ENCODE results near the gene ANKRD63. TPM values are rescaled to one million over a fixed set of nuclear protein-coding genes. Genes with fewer than 3 reads are reported as not detected.

The ANKRD63 gene
- total RNA-seq, 4 donors from 2014 or later = not detected

DNA sequence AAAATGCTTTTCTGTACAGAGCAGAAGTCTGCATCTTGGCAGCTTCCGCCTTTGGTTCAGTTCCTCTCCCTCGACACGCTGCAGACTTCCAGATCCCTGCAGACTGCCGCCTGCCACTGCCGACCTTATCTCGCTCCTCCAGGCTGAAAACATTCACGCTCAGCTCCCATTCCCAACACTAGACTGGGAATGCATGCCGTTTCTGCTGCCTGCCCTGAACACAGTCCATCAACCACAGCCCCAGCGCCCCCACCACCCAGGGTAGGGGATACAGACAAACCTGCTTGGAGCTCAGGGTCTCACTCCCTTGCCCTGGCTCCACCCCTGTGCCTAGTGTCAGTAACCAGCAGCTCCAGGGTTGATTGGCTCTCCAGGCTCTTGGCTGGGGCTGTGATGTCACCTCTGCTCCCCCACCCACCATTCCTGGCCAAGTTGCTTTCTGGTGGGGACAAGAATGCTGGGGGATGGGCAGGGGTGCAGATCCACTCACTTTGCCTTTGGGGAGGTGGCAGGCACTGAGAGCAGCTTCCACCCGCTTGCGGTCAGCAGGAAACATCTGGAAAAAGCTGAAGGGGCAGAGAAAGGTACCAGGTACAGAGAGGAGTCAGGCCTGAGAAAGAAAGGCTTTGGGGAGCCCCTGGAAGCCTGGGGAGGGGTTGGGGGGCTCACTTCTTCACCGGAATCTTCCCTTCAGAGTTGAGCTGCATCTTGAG is 18.8 kb upstream of the ANKRD63 start:
- TF ChIP-seq, protein P1, sequence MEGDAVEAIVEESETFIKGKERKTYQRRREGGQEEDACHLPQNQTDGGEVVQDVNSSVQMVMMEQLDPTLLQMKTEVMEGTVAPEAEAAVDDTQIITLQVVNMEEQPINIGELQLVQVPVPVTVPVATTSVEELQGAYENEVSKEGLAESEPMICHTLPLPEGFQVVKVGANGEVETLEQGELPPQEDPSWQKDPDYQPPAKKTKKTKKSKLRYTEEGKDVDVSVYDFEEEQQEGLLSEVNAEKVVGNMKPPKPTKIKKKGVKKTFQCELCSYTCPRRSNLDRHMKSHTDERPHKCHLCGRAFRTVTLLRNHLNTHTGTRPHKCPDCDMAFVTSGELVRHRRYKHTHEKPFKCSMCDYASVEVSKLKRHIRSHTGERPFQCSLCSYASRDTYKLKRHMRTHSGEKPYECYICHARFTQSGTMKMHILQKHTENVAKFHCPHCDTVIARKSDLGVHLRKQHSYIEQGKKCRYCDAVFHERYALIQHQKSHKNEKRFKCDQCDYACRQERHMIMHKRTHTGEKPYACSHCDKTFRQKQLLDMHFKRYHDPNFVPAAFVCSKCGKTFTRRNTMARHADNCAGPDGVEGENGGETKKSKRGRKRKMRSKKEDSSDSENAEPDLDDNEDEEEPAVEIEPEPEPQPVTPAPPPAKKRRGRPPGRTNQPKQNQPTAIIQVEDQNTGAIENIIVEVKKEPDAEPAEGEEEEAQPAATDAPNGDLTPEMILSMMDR (IDR thresholded peaks at IDR 0.05) = no peak
- no peak for TF ChIP-seq POLR2A (IDR thresholded peaks at IDR 0.05)
- no peaks in the 10 kb centered on the region for H3K4me1 ChIP-seq
- H3K4me3 ChIP-seq = no peak overlapping the region
- DNase-seq = peak in 1 of 3 donors; percentile 33
- no peaks in the 10 kb centered on the region for H3K27me3 ChIP-seq
- H3K36me3 ChIP-seq = no peaks in the 10 kb centered on the region
- no peak overlapping the region for H3K27ac ChIP-seq
- peaks cover 0 to 3% (median 0%) of the 10 kb centered on the region in 4 donors for H3K9me3 ChIP-seq

DNA sequence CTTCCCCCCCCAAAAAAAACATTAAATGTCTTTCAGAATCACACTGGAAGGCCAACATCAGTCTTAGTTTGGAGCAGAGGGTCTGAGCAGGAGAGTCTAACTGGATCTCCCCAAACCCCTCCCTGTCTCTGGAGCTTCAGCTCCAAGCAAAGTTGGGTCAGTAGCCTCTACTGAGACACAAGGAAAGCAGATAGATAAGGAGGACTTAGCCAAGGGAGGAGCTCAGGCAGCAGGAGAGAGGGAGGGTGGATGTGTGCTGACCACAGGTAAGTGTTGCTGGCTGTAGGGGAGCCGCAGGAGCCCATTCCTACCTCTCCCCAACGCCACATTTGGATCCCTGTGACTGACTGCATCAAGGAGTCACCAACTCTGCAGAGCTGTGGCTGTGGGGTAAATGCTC is 17.9 kb upstream of the ANKRD63 start:
- Histone ChIP-seq H3K9me3 (peaks cover 0 to 3% (median 0%) of the 10 kb centered on the region in 4 donors), H3K4me1 (no peaks in the 10 kb centered on the region), H3K4me3 (no peak overlapping the region), H3K27ac (no peak overlapping the region), H3K27me3 (no peaks in the 10 kb centered on the region), H3K36me3 (no peaks in the 10 kb centered on the region)
- no peak for DNase-seq
- TF ChIP-seq, protein P1 (IDR thresholded peaks at IDR 0.05) = no peak
- no peak for TF ChIP-seq POLR2A (IDR thresholded peaks at IDR 0.05)

DNA sequence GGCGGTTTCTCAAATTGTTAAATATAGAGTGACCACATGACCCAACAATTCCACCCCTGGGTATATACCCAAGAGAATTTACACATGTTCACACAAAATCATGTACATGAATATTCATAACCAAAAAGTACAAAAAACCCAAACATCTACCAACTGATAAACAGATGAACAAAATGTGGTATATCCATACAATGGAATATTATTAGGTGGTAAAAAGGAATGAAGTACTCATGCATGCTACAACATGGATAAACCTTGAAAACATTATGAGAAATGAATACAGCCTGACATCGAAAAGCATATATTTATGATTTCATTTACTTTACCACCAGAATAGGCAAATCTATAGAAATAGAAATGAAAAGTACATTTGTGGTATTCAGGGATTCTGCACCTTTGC is 17.5 kb upstream of the ANKRD63 start:
- H3K4me1 ChIP-seq = no peaks in the 10 kb centered on the region
- DNase-seq = no peak
- TF ChIP-seq POLR2A (IDR thresholded peaks at IDR 0.05) = no peak
- TF ChIP-seq, protein P1 (IDR thresholded peaks at IDR 0.05) = no peak
- no peak overlapping the region for H3K4me3 ChIP-seq
- H3K27me3 ChIP-seq = no peaks in the 10 kb centered on the region
- peaks cover 0 to 3% (median 0%) of the 10 kb centered on the region in 4 donors for H3K9me3 ChIP-seq
- H3K27ac ChIP-seq = no peak overlapping the region
- no peaks in the 10 kb centered on the region for H3K36me3 ChIP-seq

DNA sequence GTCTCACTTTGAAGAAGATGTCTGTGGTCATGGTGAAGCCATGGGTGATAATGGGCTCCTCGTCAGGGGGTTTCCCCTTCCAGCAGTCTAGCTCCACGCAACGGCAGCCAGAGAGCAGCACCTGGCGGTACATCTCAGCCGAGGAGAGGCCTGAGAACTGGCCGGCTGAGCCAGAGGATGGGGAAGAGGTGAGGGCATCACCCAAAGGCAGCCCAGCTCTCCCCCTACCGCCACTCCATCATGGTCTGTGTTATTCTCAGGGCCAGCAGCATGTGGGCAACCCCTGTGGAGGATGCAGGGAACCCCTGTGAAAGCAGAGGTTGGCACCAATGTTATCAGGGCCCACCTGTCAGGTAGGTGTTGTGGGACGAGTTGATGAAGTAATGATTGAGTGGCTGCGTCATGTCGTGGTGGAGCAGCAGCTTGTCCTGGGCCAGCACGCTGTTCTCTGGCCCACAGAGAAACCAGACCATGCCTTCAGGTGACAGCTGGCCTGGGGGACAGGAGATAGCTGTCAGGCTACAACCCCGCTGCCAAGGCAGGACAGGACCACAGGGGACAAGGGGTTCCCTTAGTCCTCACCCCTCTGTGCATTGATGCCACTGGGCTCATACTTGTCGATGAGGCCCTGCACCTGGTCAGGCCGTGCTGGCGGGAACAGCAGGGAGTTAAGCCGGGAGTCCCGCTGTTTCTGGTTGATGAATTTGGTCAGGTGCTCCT is 15.5 kb upstream of the ANKRD63 start:
- Histone ChIP-seq H3K9me3 (peaks cover 0 to 3% (median 0%) of the 10 kb centered on the region in 4 donors), H3K27ac (no peak overlapping the region), H3K27me3 (no peaks in the 10 kb centered on the region), H3K4me3 (no peak overlapping the region), H3K36me3 (no peaks in the 10 kb centered on the region), H3K4me1 (no peaks in the 10 kb centered on the region)
- no peak for DNase-seq
- TF ChIP-seq, protein P1 (IDR thresholded peaks at IDR 0.05) = no peak
- no peak for TF ChIP-seq POLR2A (IDR thresholded peaks at IDR 0.05)

DNA sequence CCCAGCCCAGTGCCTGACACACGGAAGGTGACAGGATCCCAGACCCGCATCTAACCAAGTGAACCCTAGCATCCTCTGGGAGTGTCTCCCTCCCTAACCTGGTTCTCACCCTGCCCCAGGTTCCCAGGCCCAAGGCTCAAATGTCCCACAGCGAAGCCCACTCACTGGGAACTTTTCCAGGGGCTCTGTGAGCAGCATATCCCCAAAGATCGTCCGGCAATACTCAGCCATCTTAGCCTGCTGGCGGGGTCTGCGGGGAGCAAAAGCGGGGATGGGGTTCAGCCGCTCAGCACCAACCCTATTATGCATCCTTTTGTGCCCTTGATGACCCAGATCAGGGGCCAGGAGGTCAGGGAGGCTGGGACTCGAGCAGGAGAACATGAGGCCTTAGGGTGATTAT is 14.5 kb upstream of the ANKRD63 start:
- no peak overlapping the region for H3K4me3 ChIP-seq
- no peak overlapping the region for H3K27ac ChIP-seq
- no peaks in the 10 kb centered on the region for H3K36me3 ChIP-seq
- peaks cover 0 to 3% (median 0%) of the 10 kb centered on the region in 4 donors for H3K9me3 ChIP-seq
- no peaks in the 10 kb centered on the region for H3K4me1 ChIP-seq
- no peaks in the 10 kb centered on the region for H3K27me3 ChIP-seq
- no peak for DNase-seq
- TF ChIP-seq POLR2A (IDR thresholded peaks at IDR 0.05) = no peak
- TF ChIP-seq, protein P1 (IDR thresholded peaks at IDR 0.05) = no peak

Measured in Peyer's patch (tissue), 4 donors.